GM12874 (cell line): ENCODE data around the gene MUC5B.

ENCODE experiments used
- CTCF ChIP-seq: IDR thresholded peaks from 2 replicates; pipeline ENCODE4 v1.5.1; 2011; ENCODE audit warnings: low read depth, mild to moderate bottlenecking, control low read depth, low read length, moderate library complexity; ENCODE audit not compliant: insufficient read depth

Gene MUC5B

DNA sequence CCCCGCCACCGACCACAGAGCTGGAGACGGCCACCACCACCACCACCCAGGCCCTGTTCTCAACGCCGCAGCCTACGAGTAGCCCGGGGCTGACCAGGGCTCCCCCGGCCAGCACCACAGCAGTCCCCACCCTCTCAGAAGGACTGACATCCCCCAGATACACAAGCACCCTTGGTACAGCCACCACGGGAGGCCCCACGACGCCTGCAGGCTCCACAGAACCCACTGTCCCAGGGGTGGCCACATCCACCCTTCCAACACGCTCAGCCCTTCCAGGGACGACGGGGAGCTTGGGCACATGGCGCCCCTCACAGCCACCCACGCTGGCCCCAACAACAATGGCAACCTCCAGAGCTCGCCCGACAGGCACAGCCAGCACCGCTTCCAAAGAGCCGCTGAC is 18.8 kb downstream of the MUC5B start:
- TF ChIP-seq CTCF = no peak

- no peak for TF ChIP-seq CTCF
Measured at GRCh38 chr11:1242289-1242688, 19.4 kb downstream of the MUC5B start.

DNA sequence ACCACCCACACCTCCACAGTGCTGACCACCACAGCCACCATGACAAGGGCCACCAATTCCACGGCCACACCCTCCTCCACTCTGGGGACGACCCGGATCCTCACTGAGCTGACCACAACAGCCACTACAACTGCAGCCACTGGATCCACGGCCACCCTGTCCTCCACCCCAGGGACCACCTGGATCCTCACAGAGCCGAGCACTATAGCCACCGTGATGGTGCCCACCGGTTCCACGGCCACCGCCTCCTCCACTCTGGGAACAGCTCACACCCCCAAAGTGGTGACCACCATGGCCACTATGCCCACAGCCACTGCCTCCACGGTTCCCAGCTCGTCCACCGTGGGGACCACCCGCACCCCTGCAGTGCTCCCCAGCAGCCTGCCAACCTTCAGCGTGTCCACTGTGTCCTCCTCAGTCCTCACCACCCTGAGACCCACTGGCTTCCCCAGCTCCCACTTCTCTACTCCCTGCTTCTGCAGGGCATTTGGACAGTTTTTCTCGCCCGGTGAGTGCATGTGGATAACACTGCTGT is 28.4 kb downstream of the MUC5B start:
- no peak for TF ChIP-seq CTCF

GRCh38 chr11:1252371-1253102 is 29.7 kb downstream of the MUC5B start:
- no peak for TF ChIP-seq CTCF

DNA sequence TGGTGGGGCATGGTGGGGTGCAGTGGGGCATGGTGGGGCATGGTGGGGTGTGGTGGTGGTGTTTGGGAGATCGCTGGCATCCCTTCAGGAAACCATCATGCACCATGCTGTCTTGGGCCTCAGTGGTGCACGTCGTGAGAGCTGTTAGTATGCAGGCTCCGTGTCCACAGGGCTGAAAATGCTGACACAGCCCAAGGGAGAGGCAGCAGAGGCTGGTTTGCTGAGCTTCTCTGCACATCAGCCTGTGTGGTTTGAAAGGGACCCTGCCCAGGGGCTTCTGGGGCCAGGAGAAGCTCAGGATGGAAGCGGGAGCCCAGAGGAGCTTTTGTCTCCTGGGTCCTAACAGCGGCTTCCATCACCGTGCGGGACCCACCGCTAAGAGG is 30.2 kb downstream of the MUC5B start:
- TF ChIP-seq CTCF = no peak

- TF ChIP-seq CTCF = no peak
Measured at GRCh38 chr11:1254086-1254648, 31.3 kb downstream of the MUC5B start.

DNA sequence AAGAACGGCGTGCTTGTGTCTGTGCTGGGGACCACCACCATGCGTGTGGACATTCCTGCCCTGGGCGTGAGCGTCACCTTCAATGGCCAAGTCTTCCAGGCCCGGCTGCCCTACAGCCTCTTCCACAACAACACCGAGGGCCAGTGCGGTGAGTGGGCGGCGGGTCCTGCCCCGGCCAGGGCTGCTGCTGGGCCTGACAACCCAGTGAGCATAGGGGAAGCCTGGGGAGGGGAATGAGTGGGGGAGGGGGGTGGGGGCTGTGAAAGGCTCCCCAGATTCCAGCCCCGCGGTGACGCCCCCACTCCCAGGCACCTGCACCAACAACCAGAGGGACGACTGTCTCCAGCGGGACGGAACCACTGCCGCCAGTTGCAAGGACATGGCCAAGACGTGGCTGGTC is 31.9 kb downstream of the MUC5B start:
- no peak for TF ChIP-seq CTCF
